HG03280 (cell line): Measurements from ENCODE around the gene CHTOP.

Experiments
- ATAC-seq: cut with Tn5 transposase; IDR thresholded peaks from one replicate; pipeline ENCODE4 v1.9.1; 2021; ENCODE audit warnings: mild to moderate bottlenecking, moderate library complexity; ENCODE audit not compliant: unreplicated experiment

CHTOP gene

DNA sequence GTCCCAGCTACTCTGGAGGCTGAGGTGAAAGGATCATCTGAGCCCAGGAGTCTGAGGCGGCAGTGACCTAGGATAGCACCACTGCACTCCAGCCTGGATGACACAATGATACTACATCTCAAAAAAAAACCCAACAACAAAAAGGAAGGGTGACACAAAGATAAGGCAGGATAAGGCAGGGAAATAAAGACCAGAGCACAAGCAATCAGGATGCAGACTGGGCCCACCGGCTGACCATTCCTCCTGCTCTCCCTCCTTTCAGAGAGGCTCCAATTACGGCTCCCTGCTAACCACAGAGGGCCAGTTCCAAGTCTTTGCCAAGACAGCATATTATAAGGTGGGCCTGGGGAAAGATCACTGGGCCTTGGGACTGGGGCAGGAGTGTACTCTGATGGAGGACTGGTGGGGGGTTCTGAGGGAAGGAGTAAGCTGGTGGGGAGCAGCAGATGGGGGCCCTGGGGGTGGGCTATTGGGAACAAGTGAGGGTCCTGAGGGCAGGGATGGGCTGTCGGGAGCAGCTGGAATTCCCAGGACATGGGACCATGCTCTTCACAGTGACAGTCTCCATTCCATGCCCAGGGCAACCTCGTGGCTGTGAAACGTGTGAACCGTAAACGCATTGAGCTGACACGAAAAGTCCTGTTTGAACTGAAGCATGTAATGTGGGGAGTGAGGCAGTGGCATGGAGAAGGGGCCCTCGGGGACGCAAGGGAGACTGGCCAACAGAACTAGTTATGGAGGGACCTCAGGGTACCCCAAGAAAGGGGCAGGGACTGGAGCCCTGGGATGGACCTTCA, 51.9 kb downstream of the CHTOP start:
- no peak for ATAC-seq

DNA sequence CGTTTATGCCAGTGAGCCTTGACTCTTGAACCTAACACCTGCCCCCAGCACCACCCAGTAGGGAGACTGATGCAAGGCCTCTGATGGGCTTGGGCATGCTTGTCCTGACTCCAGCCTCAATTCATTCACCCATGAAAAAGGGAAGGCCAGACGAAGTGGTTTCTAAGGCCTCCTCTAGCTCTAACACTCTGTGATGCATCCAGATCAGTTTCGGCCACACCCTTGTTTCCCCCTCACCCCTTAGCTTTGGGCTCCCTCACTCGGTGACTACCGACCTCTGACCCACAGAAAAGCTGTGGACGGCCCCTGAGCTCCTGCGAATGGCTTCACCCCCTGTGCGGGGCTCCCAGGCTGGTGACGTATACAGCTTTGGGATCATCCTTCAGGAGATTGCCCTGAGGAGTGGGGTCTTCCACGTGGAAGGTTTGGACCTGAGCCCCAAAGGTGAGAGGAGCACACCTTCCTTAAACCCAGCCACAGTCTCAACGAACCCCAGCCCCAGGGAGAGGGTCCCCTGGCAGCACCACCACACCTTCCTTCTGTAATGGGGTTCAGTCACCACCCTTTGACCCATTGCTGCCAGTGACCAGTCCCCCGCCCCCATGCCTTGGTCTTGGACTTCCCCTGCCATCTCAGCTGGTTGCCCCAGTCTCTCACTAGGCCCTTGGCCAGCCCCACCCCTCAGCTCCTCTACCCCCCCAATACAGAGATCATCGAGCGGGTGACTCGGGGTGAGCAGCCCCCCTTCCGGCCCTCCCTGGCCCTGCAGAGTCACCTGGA, 53.7 kb downstream of the CHTOP start:
- no peak for ATAC-seq

DNA sequence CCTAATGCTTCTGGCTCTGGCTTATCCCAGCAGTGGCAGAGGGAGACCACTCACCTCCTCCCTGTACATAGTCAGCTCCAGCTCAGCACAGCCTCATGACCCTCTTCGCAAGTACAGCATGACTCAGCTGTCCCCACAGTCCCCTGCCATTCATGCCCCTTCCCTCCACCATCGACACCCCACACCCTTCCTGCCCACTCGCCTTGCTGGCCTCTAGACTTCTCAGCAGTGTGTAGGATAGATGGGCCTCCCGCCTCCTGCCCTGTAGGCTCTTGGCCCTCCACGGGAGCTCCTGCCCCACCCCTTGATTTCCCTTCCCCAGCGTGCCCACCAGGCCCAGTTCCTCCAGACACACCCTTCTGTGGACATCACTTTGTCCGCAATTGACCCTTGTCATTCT, 54.4 kb downstream of the CHTOP start:
- ATAC-seq = no peak

DNA sequence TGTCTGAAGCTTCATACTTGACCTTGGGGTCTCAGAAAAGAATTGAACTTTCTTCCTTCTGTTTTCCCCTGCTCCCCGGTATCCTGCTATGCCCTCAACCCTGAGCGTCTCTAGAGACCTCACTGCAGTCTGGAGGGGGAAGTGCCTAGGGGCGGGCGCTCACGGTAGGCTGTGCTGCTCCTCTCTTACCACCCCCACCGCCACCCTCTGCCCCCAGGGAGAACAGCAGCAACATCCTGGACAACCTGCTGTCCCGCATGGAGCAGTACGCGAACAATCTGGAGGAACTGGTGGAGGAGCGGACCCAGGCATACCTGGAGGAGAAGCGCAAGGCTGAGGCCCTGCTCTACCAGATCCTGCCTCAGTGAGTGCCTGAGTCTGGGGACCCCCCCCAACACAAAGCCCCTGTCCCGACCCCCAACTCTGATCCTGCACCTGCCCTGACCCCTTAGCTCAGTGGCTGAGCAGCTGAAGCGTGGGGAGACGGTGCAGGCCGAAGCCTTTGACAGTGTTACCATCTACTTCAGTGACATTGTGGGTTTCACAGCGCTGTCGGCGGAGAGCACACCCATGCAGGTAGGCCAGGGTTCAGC, 55.0 kb downstream of the CHTOP start:
- no peak for ATAC-seq

DNA sequence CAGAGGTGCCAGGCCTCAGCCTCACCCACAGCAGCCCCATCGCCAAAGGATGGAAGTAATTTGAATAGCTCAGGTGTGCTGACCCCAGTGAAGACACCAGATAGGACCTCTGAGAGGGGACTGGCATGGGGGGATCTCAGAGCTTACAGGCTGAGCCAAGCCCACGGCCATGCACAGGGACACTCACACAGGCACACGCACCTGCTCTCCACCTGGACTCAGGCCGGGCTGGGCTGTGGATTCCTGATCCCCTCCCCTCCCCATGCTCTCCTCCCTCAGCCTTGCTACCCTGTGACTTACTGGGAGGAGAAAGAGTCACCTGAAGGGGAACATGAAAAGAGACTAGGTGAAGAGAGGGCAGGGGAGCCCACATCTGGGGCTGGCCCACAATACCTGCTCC, 59.6 kb downstream of the CHTOP start:
- no peak for ATAC-seq
